Transverse colon (tissue), 4 donors: ENCODE results near the gene IL11RA. TPM values are rescaled to one million over a fixed set of nuclear protein-coding genes. Genes with fewer than 3 reads are reported as not detected.

ENCODE experiments used
- DNase-seq: peaks from one replicate; pipeline ENCODE4 v3.0.0-alpha.2; 2019
- H3K27ac ChIP-seq, 4 donors: fragments of 200-600 bp; sonication (generic); 2 replicates each; pipeline ENCODE4 v1.5.1; 2016 to 2018; ENCODE audit warnings: inconsistent platforms in 4 of 4
- H3K27me3 ChIP-seq: fragments of 200-600 bp; sonication (generic); 2 replicates; pipeline ENCODE4 v1.5.1; 2017; ENCODE audit warnings: inconsistent platforms
- H3K36me3 ChIP-seq, 4 donors: fragments of 200-600 bp; sonication (generic); 2 replicates each; pipeline ENCODE4 v1.5.1; 2017 to 2019; ENCODE audit warnings: inconsistent platforms in 4 of 4
- H3K4me1 ChIP-seq, 4 donors: fragments of 200-600 bp; sonication (generic); 2 replicates each; pipeline ENCODE4 v1.5.1; 2017 to 2020; ENCODE audit warnings: inconsistent platforms in 4 of 4
- H3K4me3 ChIP-seq, 4 donors: fragments of 200-600 bp; sonication (generic); 1 replicate in 1 of 4; 2 replicates in 3 of 4; pipeline versions ENCODE4 v1.5.1 to v1.6.1; 2017 to 2019; ENCODE audit warnings: inconsistent platforms in 4 of 4
- H3K9me3 ChIP-seq, 2 donors: fragments of 200-600 bp; sonication (generic); 2 replicates each; pipeline ENCODE4 v1.5.1; 2017 to 2019; ENCODE audit warnings: inconsistent platforms in 2 of 2
- EP300 ChIP-seq: sonication (generic); formaldehyde crosslinking; IDR thresholded peaks from one replicate; pipeline ENCODE4 v1.6.1; 2017; ENCODE audit warnings: antibody characterized with exemption, low read depth
- POLR2A ChIP-seq: fragments of 450-650 bp; IDR thresholded peaks from one replicate; pipeline ENCODE4 v1.6.1; 2016; ENCODE audit warnings: antibody characterized with exemption, mild to moderate bottlenecking, moderate library complexity
- POLR2AphosphoS5 ChIP-seq, 3 donors: sonication (generic); formaldehyde crosslinking; IDR thresholded peaks; one replicate each; pipeline ENCODE4 v1.6.1; 2016; ENCODE audit warnings: antibody characterized with exemption in 3 of 3
- WGBS, 2 donors: methylation state at CpG; one replicate each; pipeline ENCODE4 v1.1.5; 2018; ENCODE audit warnings: low coverage in 1 of 2; 5-methylcytosine and 5-hydroxymethylcytosine counted together
- in situ Hi-C, 4 donors: fragments of 200-750 bp; cut with MboI; loops; one replicate each; pipeline versions ENCODE4 v1.15.0 to v1.15.1; 2017; ENCODE audit warnings: low sequenced_read_pairs in 3 of 4, low pct_ligation_motif_present in 1 of 4, low pct_unique_long_range_greater_than_20kb in 1 of 4
- intact Hi-C: fragments of 100-400 bp; cut with DNase I; formaldehyde crosslinking; loops from one replicate; pipeline ENCODE4 v1.15.1; 2023; ENCODE audit warnings: low total_unique reads
- total RNA-seq, 4 donors: library from RNA; depleted of rRNA; stranded (reverse); fragments of >200 nt; gene quantifications; one replicate each; pipeline ENCODE4 v1.1.0, GENCODE V29; 2016
- TF ChIP-seq, protein P1 (sequence below), 5 experiments: fragments of 200-600 bp in 3 of 5; fragments of 450-650 bp in 2 of 5; sonication (generic) in 3 of 5; IDR thresholded peaks; 1 replicate in 2 of 5; 2 replicates in 3 of 5; pipeline ENCODE4 v1.5.1; 2016 to 2017; ENCODE audit warnings: antibody characterized with exemption in 5 of 5, inconsistent platforms in 3 of 5, mild to moderate bottlenecking in 2 of 5, moderate library complexity in 1 of 5

The IL11RA gene
- total RNA-seq, 4 donors from 2014 or later = 27.0 to 94.6 (median 47.5) TPM

DNA sequence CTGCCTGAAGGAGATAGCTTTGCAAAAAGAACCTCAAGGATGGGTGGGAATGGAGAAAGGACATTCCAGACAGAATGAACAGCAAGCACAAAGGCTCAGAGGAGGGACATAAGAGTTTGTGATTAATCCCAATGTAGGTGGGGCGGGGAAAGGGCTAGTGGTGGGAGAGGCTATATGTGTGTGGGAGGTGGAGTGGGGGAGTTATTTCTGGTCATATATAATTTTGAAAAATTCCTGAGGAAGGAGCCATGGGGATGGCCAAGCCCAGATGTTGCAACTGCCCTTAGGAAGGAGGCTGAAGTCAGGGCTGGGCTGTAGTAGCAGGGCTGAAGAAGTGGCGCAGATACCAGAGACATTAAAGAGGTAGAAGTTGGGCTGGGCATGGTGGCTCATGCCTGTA, 23.9 kb downstream of the IL11RA start:
- intact Hi-C loops (loop anchor here (5.0 kb wide), 1 partner anchor 649 kb away; no protein-coding TSS in a partner anchor), in situ Hi-C loops (no loop called here)
- Histone ChIP-seq H3K36me3 (no peaks in the 10 kb centered on the region), H3K27ac (no peak overlapping the region), H3K9me3 (no peaks in the 10 kb centered on the region), H3K4me3 (no peak overlapping the region), H3K4me1 (no peaks in the 10 kb centered on the region), H3K27me3 (no peaks in the 10 kb centered on the region)
- no peak for DNase-seq
- TF ChIP-seq POLR2A = no peak
- TF ChIP-seq, protein P1, sequence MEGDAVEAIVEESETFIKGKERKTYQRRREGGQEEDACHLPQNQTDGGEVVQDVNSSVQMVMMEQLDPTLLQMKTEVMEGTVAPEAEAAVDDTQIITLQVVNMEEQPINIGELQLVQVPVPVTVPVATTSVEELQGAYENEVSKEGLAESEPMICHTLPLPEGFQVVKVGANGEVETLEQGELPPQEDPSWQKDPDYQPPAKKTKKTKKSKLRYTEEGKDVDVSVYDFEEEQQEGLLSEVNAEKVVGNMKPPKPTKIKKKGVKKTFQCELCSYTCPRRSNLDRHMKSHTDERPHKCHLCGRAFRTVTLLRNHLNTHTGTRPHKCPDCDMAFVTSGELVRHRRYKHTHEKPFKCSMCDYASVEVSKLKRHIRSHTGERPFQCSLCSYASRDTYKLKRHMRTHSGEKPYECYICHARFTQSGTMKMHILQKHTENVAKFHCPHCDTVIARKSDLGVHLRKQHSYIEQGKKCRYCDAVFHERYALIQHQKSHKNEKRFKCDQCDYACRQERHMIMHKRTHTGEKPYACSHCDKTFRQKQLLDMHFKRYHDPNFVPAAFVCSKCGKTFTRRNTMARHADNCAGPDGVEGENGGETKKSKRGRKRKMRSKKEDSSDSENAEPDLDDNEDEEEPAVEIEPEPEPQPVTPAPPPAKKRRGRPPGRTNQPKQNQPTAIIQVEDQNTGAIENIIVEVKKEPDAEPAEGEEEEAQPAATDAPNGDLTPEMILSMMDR (IDR thresholded peaks at IDR 0.05) = no peak
- TF ChIP-seq POLR2AphosphoS5 (IDR thresholded peaks at IDR 0.05) = no peak
- TF ChIP-seq EP300 = no peak
- 98 to 100% methylated on average over 2 of the region's 2 CpGs for WGBS, 2 donors

DNA sequence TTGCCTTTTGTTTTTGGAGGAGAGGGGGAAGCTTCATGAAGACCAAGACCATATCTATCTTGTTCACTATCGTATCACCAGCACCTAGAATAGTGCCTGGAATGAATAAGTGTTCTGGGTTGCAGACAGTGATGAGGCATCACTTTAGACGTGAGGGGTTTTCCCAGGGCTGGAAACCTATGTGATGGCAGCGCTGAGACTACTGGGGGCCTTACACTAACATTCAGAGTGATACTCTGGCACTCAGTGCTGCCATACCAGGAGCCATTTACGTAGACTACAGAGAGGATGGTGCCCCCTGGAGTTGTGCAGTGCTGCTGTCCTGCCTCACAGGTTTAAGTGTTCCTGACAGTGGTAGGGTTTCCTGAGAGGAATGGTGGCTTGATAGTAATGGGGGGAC, 32.2 kb downstream of the IL11RA start:
- intact Hi-C loops = no loop called here
- in situ Hi-C loops = no loop called here
- Histone ChIP-seq H3K4me1 (peaks cover 0 to 12% (median 0%) of the 10 kb centered on the region in 4 donors), H3K36me3 (no peaks in the 10 kb centered on the region), H3K9me3 (no peaks in the 10 kb centered on the region), H3K27ac (no peak overlapping the region), H3K4me3 (no peak overlapping the region), H3K27me3 (no peaks in the 10 kb centered on the region)
- 73 to 80% methylated on average over 2 to 4 of the region's 4 CpGs for WGBS, 2 donors
- TF ChIP-seq POLR2A (no peak), EP300 (no peak), POLR2AphosphoS5 (IDR thresholded peaks at IDR 0.05) (no peak)
- TF ChIP-seq, protein P1 (IDR thresholded peaks at IDR 0.05) = no peak
- no peak for DNase-seq

DNA sequence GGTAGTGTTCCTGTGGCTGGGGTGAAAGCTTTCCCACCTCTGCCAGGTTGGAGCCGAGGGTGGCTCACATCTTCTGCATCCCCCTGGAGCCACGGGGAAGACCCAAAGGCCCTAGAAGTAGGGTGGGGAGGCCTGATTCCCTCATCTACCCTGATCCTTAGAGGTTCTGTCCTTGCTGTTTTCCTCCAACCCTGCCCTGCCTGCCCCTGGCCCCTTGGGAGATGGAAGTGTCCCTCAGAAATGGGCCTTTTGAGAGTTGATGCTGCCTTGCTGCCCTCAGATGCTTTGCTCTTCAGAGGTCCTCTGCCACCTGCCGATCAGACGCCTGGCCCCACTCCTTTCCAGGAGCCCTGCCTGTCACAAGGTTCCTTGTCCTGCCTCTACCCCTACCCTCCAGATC, 32.8 kb downstream of the IL11RA start:
- H3K4me3 ChIP-seq = no peak overlapping the region
- H3K27ac ChIP-seq = no peak overlapping the region
- H3K36me3 ChIP-seq = no peaks in the 10 kb centered on the region
- no peak for TF ChIP-seq EP300
- TF ChIP-seq, protein P1 (IDR thresholded peaks at IDR 0.05) = no peak
- H3K27me3 ChIP-seq = no peaks in the 10 kb centered on the region
- H3K4me1 ChIP-seq = peaks cover 0 to 16% (median 0%) of the 10 kb centered on the region in 4 donors
- no peaks in the 10 kb centered on the region for H3K9me3 ChIP-seq
- 85 to 100% methylated on average over 2 to 4 of the region's 4 CpGs for WGBS, 2 donors
- intact Hi-C loops (no loop called here), in situ Hi-C loops (no loop called here)
- DNase-seq = no peak

DNA sequence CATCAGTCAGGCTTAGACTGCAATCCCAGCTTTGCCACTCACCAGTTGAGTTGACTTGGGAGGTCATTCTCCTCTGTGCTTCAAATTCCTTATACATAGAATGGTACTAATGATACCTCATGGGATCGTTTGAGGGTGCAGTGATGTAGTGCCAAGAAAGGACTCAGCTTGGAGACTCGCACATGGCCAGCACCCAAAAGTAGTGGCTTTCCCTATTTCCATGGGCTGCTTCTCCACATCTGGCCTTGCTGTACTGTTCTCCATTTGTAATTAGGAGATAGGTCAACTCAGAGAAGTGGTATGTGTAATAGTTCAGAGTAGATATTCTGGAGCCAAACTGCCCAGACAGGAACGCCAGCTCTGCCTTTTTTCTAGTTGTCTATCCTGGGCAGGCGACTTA, 33.6 kb downstream of the IL11RA start:
- intact Hi-C loops = no loop called here
- WGBS, 2 donors = 94 to 100% methylated on average over 1 to 4 of the region's 4 CpGs
- no peaks in the 10 kb centered on the region for H3K9me3 ChIP-seq
- in situ Hi-C loops = no loop called here
- no peaks in the 10 kb centered on the region for H3K36me3 ChIP-seq
- no peak overlapping the region for H3K27ac ChIP-seq
- peaks cover 0 to 16% (median 0%) of the 10 kb centered on the region in 4 donors for H3K4me1 ChIP-seq
- H3K4me3 ChIP-seq = no peak overlapping the region
- TF ChIP-seq POLR2AphosphoS5 (IDR thresholded peaks at IDR 0.05) = no peak
- no peak for TF ChIP-seq POLR2A
- TF ChIP-seq, protein P1 (IDR thresholded peaks at IDR 0.05) = no peak
- no peak for TF ChIP-seq EP300
- no peaks in the 10 kb centered on the region for H3K27me3 ChIP-seq
- DNase-seq = no peak
